Activated CD4-positive, alpha-beta T cell treated with anti-CD3 and anti-CD28 coated beads, Interleukin-2, amount 10 ng/mL, durations not matched to agents 24 days and 14 days (primary cell): ENCODE results near the gene SLC39A11. TPM values are rescaled to one million over a fixed set of nuclear protein-coding genes. Genes with fewer than 3 reads are reported as not detected.

ENCODE experiments used
- DNase-seq: peaks from one replicate; pipeline ENCODE4 v3.0.0; 2022
- H3K27ac Mint-ChIP-seq: one replicate; pipeline ENCODE4 v1.8.0; 2022; ENCODE audit warnings: mild to moderate bottlenecking, mixed read lengths
- H3K27me3 Mint-ChIP-seq: one replicate; pipeline ENCODE4 v1.8.0; 2022; ENCODE audit warnings: mixed read lengths
- H3K36me3 Mint-ChIP-seq: one replicate; pipeline ENCODE4 v1.8.0; 2022; ENCODE audit warnings: low read depth, mild to moderate bottlenecking, mixed read lengths
- H3K4me1 Mint-ChIP-seq: one replicate; pipeline ENCODE4 v1.8.0; 2021; ENCODE audit warnings: mixed read lengths
- H3K4me3 Mint-ChIP-seq: one replicate; pipeline ENCODE4 v1.8.0; 2022; ENCODE audit warnings: mild to moderate bottlenecking, moderate library complexity, mixed read lengths
- H3K9me3 Mint-ChIP-seq: one replicate; pipeline ENCODE4 v1.8.0; 2021; ENCODE audit warnings: mixed read lengths
- intact Hi-C: fragments of 100-400 bp; cut with micrococcal nuclease; formaldehyde crosslinking; loops from one replicate; pipeline ENCODE4 v1.15.1; 2023
- total RNA-seq: library from RNA; stranded (reverse); gene quantifications from 2 replicates; pipeline ENCODE4 v1.2.3, GENCODE V29; 2022

SLC39A11 gene
- total RNA-seq, 1 donor from 2014 or later = 24.6 TPM

DNA sequence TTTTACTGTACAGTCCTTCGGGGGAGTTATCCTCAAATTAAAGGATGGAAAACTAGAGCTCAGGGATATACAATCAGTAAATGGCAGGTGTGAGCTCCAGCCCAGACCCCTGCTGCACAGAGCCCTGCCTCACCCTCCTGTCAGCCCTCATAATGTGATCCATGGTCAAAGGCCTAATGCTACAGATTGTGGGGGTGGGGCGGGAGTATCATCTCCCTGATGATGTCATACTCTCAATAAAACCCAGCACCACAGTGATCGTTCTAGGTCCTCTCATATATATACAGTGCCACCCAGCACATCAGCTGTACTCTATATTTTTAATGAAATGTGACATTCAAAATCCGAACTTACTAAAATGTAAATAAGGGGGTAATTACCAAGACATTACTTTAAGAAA is 61.5 kb downstream of the SLC39A11 start:
- intact Hi-C loops = no loop called here
- Mint-ChIP-seq H3K27me3 (no peaks in the 10 kb centered on the region), H3K27ac (no peak overlapping the region), H3K36me3 (peaks cover 11% of the 10 kb centered on the region), H3K4me3 (no peak overlapping the region), H3K9me3 (no peaks in the 10 kb centered on the region), H3K4me1 (no peaks in the 10 kb centered on the region)
- no peak for DNase-seq

DNA sequence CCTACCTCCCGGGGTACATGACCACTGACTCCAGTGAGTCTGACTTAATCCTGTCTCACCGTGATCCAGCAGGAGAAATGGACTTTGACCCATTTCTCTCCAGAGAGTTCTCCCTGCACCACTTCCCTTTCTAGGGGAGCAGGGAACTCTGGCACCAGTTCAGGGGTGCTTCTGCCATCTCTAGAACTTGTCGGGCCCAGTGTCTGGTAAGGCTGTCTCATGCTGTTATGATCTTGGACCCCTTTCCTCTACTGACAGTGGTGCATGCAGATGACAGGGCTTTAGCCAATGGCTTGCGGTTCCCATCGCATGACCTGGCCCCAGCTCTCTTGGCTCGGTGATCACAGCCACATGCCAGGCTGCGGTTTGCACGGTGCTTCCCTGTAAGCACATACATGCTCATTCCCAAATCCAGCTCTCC is 62.0 kb downstream of the SLC39A11 start:
- no peaks in the 10 kb centered on the region for H3K27me3 Mint-ChIP-seq
- H3K4me1 Mint-ChIP-seq = no peaks in the 10 kb centered on the region
- DNase-seq = no peak

DNA sequence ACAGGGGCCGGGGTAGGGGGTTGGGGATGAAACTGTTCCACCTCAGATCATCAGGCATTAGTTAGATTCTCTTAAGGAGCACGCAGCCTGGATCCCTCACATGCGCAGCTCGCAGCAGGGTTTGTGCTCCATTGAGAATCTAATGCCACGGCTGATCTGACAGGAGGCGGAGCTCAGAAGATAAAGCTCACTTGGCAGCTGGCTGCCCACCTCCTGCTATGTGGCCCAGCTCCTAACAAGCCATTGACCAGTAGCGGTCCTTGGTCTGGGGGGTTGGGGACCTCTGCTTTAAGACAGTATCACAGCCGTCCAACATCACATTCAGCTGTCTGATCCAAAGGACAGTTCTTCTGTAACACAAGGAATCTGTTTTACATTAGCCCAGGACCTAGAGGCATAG is 62.5 kb downstream of the SLC39A11 start:
- Mint-ChIP-seq H3K4me1 (no peaks in the 10 kb centered on the region), H3K27ac (no peak overlapping the region), H3K9me3 (no peaks in the 10 kb centered on the region), H3K27me3 (no peaks in the 10 kb centered on the region), H3K4me3 (no peak overlapping the region), H3K36me3 (peaks cover 11% of the 10 kb centered on the region)
- DNase-seq = no peak
- intact Hi-C loops = no loop called here

More for the DNA sequence above, 62.0 kb downstream of the SLC39A11 start:
- Mint-ChIP-seq H3K36me3 (peaks cover 11% of the 10 kb centered on the region), H3K9me3 (no peaks in the 10 kb centered on the region), H3K27ac (no peak overlapping the region), H3K4me3 (no peak overlapping the region)
- intact Hi-C loops = no loop called here

DNA sequence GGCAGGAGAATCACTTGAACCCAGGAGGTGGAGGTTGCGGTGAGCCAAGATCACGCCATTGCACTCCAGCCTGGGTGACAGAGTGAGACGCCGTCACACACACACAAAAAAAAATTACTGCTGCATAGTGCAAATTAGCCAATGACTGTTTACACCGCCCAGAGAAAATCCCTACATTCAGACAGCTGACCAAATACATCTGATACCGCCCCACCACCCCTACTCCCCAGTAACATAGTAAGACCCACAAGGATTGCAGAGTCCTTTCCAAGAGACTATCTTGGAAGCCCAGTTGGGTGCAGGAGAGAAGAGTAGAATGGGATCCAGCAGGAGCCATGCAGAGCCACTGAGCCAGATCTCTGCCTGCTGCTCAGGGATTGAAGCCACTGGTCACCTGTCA is 63.5 kb downstream of the SLC39A11 start:
- Mint-ChIP-seq H3K27me3 (no peaks in the 10 kb centered on the region), H3K27ac (no peak overlapping the region), H3K4me1 (no peaks in the 10 kb centered on the region), H3K9me3 (no peaks in the 10 kb centered on the region), H3K36me3 (peaks cover 11% of the 10 kb centered on the region), H3K4me3 (no peak overlapping the region)
- no peak for DNase-seq
- intact Hi-C loops = no loop called here

DNA sequence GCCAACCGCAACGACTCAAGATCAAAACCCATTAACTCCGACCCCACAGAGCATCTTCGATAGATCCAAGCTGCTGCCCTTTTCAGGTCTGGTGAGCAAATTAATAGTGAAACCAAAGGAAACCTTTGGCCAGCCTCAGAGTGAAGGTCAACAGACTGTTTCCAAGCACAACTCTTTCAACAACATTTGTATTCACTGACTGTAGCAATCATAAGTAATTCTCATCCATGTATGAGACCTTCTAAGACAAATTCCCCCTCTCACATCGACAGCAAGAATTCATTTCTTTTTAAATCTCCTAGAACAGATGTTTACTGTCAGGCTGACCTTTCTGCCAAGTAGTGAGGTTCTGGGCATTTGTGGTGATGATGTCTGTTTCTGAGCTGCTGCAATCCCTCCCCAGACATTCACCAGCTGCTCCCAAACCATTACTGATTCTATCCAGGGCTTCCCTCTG is 64.2 kb downstream of the SLC39A11 start:
- Mint-ChIP-seq H3K36me3 (peaks cover 11% of the 10 kb centered on the region), H3K27ac (no peak overlapping the region), H3K9me3 (no peaks in the 10 kb centered on the region), H3K4me1 (no peaks in the 10 kb centered on the region), H3K4me3 (no peak overlapping the region), H3K27me3 (no peaks in the 10 kb centered on the region)
- intact Hi-C loops = no loop called here
- DNase-seq = no peak

DNA sequence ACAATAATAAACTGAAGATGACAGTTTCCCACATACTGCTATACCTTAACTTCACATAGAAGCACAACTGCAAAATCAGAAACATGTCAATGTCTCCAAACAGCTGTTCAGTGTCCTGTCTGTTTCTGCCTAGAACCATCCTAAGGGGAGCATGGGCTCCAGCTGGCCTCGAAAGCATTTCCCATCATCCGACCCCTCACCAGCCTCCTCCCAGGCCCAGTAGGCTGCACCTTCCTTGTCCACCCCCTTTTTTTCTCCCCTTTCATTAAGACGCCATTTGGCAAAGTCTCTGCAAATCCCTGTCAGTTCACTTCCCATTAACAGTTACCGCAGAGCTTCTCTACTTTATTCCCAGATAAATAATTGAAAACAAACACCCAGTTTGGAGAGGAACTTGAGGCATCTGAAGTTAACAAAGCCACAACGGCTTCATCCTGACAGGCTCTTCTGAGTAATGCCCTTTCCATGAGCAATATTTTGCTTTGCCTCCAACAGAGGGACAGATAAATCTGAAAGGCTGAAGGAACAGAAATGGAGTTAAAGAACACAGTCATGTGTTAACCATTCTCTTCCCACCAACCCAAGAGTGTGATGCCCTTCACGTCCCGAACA is 65.3 kb downstream of the SLC39A11 start:
- Mint-ChIP-seq H3K9me3 (no peaks in the 10 kb centered on the region), H3K27me3 (no peaks in the 10 kb centered on the region), H3K36me3 (peaks cover 15% of the 10 kb centered on the region), H3K4me3 (no peak overlapping the region), H3K27ac (no peak overlapping the region), H3K4me1 (no peaks in the 10 kb centered on the region)
- DNase-seq = no peak
- intact Hi-C loops = no loop called here

DNA sequence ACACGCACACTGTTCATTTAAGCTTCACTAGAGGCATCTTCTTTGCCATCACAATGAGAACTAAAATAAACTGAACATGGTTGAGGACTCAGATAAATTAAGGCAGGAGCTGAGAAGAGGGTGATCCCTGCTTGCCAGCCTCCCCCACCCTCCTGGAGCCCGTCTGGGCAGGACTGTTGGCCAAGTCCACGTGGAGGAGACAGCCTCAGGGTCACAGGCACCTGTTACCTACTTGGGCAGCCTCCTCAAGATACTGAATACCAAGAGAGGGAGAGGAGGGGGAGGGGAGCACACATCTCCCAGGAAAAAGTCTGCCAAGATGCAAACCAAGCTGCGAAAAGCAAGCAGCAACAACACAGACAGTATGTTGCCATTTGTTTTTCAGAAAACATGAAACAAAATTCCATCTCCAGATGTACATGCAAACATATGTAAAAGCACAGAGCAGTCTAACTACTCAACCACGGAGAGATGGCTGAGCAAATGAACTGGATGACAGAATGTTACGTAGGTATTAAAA is 67.4 kb downstream of the SLC39A11 start:
- Mint-ChIP-seq H3K4me3 (no peak overlapping the region), H3K36me3 (peaks cover 11% of the 10 kb centered on the region), H3K4me1 (no peaks in the 10 kb centered on the region), H3K9me3 (peaks cover 5% of the 10 kb centered on the region), H3K27ac (no peak overlapping the region), H3K27me3 (no peaks in the 10 kb centered on the region)
- intact Hi-C loops = no loop called here
- no peak for DNase-seq

DNA sequence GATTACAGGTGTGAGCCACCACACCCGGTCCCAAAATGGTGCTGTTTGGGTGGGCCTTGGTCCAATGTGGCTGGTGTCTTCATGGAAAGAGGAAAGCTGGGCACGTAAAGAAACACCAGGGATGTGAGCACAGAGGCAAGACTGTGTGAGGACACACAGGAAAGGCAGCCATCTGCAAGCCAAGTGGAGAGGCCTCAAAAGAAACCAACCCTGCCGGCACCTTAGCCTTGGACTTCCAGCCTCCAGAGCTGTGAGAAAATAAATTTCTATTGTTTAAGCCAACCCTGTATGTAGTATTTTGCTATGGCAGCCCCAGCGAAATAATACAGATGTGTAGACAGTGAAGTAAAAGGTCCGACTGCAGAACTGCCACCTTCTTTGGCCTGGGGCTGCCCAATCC is 68.7 kb downstream of the SLC39A11 start:
- Mint-ChIP-seq H3K27ac (no peak overlapping the region), H3K9me3 (peaks cover 11% of the 10 kb centered on the region), H3K4me3 (no peak overlapping the region), H3K4me1 (no peaks in the 10 kb centered on the region), H3K36me3 (peaks cover 7% of the 10 kb centered on the region), H3K27me3 (no peaks in the 10 kb centered on the region)
- intact Hi-C loops = no loop called here
- DNase-seq = no peak

DNA sequence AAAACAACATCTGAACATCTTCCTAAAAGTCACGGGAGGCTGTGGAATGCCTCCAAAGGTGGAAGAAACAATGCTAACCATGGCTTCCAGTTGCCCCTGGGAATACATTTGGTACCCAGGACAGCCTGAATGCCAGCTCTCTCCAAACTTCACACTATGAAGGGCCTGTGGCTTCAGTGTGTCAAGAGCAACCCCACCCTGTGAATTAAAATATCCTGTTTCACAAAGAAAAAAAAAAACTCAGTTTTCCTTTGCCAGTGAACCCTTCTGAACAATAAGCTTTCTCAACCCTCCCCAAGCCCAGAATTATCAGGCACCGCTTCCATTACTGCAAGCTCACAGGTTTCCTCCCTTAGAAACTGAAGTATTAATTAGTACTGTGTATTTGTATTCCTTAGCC is 69.8 kb downstream of the SLC39A11 start:
- peaks cover 16% of the 10 kb centered on the region for H3K9me3 Mint-ChIP-seq
- H3K4me3 Mint-ChIP-seq = no peak overlapping the region
- peaks cover 9% of the 10 kb centered on the region for H3K36me3 Mint-ChIP-seq
- H3K4me1 Mint-ChIP-seq = no peaks in the 10 kb centered on the region
- intact Hi-C loops = no loop called here
- H3K27me3 Mint-ChIP-seq = no peaks in the 10 kb centered on the region
- DNase-seq = no peak
- H3K27ac Mint-ChIP-seq = no peak overlapping the region

DNA sequence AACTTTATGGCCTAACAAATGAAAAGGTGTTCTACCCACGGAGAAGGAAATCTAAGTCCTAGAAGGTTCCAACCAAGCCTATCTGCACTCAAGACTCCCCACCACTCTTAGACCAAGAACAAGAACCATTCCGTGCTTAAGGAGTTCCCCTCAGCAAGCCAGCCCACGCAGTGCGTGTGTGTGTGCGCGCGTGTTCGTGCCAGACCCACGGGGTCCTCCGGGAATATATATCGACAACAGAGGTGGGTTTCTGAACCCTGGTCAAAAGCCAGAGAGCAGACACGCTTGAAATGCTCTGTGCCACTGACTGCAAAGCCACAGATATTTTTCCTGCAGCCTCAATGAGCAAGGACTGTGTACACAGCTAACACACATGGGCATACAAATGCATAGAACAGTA is 70.7 kb downstream of the SLC39A11 start:
- DNase-seq = no peak
- Mint-ChIP-seq H3K27me3 (no peaks in the 10 kb centered on the region), H3K27ac (no peak overlapping the region), H3K36me3 (peaks cover 9% of the 10 kb centered on the region), H3K4me1 (no peaks in the 10 kb centered on the region), H3K4me3 (no peak overlapping the region), H3K9me3 (peaks cover 16% of the 10 kb centered on the region)
- intact Hi-C loops = no loop called here

DNA sequence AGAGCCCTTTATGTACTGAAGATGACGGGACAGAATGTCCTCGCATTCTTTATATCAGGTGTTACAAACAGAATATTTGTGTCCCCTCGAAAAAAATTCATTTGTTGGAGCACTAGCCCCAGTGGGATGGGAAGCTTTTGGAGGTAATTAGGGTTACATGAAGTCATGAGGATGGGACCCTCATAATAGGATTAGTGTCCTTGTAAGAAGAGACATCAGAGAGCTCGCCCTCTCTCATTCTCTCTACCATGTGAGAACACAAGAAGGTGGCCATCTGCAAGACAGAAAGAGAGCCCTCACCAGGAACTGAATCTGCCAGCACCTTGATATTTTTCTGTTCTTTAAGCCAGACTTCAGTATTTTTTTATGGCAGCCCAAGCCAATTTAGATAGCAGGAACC is 72.4 kb downstream of the SLC39A11 start:
- Mint-ChIP-seq H3K4me1 (no peaks in the 10 kb centered on the region), H3K4me3 (no peak overlapping the region), H3K27ac (no peak overlapping the region), H3K36me3 (peaks cover 9% of the 10 kb centered on the region), H3K27me3 (no peaks in the 10 kb centered on the region), H3K9me3 (peaks cover 16% of the 10 kb centered on the region)
- intact Hi-C loops = no loop called here
- no peak for DNase-seq

DNA sequence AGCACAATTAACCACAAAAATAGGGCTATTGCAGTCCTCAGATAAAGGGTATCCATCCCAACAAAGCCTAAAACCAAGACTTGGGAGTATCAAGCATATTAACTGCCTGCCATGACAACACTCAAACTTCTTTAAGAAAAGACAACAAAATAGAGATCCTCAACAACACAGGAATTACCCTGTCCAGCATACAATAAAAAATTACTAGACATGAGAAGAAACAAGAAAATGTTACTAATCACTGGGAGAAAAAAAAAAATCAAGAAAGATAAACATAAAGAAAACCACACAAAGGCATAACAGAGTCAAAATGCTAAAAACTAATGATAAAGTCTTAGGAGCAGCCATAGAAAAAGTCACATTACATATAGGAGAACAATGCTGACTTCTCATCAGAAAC is 73.9 kb downstream of the SLC39A11 start:
- Mint-ChIP-seq H3K36me3 (peaks cover 9% of the 10 kb centered on the region), H3K27me3 (no peaks in the 10 kb centered on the region), H3K9me3 (peaks cover 16% of the 10 kb centered on the region), H3K4me1 (no peaks in the 10 kb centered on the region), H3K4me3 (no peak overlapping the region), H3K27ac (no peak overlapping the region)
- intact Hi-C loops = no loop called here
- DNase-seq = no peak

DNA sequence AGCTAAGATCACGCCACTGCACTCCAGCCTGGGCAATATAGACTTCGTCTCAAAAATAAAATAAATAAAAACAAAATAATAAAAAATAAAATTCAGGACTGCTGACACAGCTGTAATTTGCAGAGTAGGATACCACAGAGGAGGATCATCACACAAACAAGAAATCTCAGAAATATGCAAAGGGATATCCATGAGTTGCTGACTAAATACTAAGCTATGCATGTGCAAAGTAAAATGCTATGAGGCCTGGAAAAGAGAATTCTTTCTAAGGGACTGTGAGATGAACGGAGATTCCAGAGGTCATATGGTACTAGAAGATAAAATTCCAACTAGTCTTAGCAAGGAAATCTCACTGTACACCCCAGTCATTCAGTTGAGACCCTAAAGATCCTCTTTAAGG is 74.8 kb downstream of the SLC39A11 start:
- intact Hi-C loops = no loop called here
- H3K27me3 Mint-ChIP-seq = no peaks in the 10 kb centered on the region
- H3K9me3 Mint-ChIP-seq = peaks cover 16% of the 10 kb centered on the region
- no peak overlapping the region for H3K27ac Mint-ChIP-seq
- H3K4me1 Mint-ChIP-seq = no peaks in the 10 kb centered on the region
- H3K36me3 Mint-ChIP-seq = peaks cover 6% of the 10 kb centered on the region
- H3K4me3 Mint-ChIP-seq = no peak overlapping the region
- no peak for DNase-seq

DNA sequence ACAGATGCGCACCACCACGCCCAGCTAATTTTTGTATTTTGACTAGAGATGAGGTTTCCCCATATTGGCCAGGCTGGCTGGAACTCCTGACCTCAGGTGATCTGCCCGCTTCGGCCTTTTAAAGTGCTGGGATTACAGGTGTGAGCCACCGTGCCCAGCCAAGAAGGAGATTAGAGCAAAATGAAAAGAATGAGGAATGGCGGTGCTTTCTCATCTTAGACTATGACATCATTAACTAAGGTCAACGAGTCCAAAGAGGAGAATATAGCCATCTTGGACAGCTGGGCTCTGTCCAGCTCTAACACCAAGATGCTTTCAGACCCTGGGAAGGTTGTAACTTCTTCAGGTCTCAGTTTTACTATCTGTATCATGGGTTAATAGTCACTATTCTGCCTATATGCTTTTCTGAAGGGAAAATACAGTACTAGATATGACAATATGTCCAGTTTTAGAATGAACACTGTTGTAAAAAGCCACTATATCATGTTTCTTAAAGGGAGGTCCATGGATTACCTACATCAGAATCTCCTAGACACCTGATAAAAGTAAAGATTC is 76.7 kb downstream of the SLC39A11 start:
- DNase-seq = no peak
- Mint-ChIP-seq H3K9me3 (peaks cover 12% of the 10 kb centered on the region), H3K27ac (no peak overlapping the region), H3K4me3 (no peak overlapping the region), H3K36me3 (peaks cover 2% of the 10 kb centered on the region), H3K27me3 (no peaks in the 10 kb centered on the region), H3K4me1 (peaks cover 8% of the 10 kb centered on the region)
- intact Hi-C loops = no loop called here
